HG02759 (cell line): ENCODE measurements around the gene RPS10.
"Not testable (repeated sequence)": the region's sequence is repeated elsewhere in the genome, so short reads cannot be mapped to it uniquely, and the experiment has no call there.

Experiments
- ATAC-seq: cut with Tn5 transposase; IDR thresholded peaks from one replicate; pipeline ENCODE4 v1.9.1; 2021; ENCODE audit warnings: mild to moderate bottlenecking, moderate library complexity; ENCODE audit not compliant: unreplicated experiment

The RPS10 gene

DNA sequence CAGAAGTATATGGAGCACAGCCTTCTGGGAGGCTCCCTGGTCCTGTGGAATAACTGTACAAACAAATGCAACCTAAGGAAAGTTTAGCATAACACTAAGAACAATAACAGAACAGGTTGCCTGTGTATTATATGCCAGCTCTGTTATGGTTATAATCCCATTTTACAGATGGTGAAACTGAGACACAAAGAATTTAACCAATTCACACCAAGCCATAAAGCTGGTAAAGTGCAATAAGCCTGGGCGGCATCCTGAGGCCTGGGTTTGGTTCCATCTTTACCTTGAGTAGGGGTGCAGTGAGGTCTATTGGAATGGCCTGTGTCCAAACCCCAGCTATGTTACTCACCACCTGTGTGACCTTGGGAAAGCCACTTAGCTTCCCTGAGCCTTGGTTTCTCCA, 25.3 kb upstream of the RPS10 start:
- ATAC-seq, result no peak

- ATAC-seq, result no peak
Observed at GRCh38 chr6:34447910-34448309, 22.0 kb upstream of the RPS10 start.

GRCh38 chr6:34447386-34447785, 21.5 kb upstream of the RPS10 start:
- no peak for ATAC-seq

GRCh38 chr6:34445313-34445860, 19.5 kb upstream of the RPS10 start:
- ATAC-seq, result no peak

- no peak for ATAC-seq
Observed at GRCh38 chr6:34441526-34441925, 15.7 kb upstream of the RPS10 start.

- ATAC-seq, result no peak
Observed at GRCh38 chr6:34439442-34439841, 13.6 kb upstream of the RPS10 start.

- ATAC-seq, result no peak
Observed at GRCh38 chr6:34438705-34439104, 12.8 kb upstream of the RPS10 start.

GRCh38 chr6:34437644-34437970, 11.7 kb upstream of the RPS10 start:
- ATAC-seq, result no peak

DNA sequence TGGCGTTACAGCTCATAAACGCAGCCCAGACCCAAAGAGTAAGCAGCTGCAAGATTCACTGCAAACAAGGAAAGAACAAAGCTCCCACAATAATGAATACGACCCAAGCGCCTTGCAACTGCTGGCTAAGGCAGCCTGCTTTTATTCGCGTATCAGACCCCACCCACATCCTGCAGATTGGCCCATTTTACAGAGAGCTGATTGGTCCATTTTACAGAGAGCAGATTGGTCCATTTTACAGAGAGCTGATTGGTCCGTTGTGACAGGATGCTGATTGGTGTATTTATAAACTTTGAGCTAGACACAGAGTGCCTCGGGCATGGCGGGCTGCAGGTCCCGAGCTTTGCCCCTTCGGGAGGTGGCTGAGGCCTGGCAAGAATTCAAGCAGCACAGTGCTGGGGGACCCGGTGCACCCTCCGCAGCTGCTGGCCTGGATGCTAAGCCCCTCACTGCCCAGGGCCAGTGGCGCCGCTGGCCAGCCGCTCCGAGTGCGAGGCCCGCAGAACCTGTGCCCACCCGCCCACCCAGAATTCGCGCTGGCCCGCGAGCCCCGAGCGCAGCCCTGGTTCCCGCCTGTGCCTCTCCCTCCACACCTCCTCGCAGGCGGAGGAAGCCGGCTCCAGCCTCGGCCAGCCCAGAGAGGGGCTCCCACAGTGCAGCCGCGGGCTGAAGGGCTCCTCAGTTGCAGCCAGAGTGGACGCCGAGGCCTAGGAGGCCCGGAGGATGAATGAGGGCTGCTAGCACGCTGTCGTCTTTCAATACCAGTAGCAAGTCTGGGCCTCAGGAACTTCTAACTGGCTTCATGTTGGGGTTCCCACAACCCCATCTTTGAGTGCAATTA, 11.2 kb upstream of the RPS10 start:
- no peak for ATAC-seq

GRCh38 chr6:34435916-34436315, 10.0 kb upstream of the RPS10 start:
- no peak for ATAC-seq

- no peak for ATAC-seq
Observed at GRCh38 chr6:34425132-34425497, 754 bp downstream of the RPS10 start.

GRCh38 chr6:34424200-34425131, 1.4 kb downstream of the RPS10 start:
- no peak for ATAC-seq

DNA sequence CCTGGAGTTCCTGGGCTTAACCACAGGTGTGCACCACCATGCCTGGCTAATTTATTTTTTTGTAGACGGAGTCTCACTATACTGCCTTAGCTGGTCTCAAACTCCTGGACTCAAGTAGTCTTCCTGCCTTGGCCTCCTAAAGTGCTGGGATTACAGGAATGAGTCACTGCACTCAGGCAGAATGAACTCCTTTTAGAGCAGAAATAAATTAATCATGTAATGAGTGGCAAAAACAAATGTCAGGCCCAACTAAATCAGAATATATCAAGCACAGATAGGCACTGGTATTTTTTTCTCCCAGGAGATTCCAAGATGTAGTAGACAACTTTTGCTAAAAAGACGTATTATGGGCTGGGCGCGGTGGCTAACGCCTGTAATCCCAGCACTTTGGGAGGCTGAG, 2.6 kb downstream of the RPS10 start:
- ATAC-seq, result no peak

DNA sequence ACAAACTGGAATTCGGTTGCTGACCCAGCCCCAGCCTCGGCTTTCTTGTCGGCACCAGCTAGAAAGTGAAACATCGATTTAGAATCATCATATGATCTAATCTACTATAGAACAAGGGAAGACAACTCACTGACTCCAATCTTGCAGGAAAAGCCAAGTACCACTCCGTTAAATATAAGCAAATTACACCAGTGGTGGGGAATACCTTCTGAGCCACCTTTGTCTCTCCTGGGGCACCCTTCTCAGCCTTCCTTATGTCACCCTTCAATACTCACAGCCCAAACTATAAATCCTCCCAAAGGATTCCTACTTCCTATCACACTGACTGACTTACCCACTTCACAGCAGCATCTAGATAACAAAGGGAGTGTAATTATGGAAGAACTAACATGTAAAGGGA, 7.5 kb downstream of the RPS10 start:
- no peak for ATAC-seq

GRCh38 chr6:34416877-34417371, 8.9 kb downstream of the RPS10 start:
- no peak for ATAC-seq

DNA sequence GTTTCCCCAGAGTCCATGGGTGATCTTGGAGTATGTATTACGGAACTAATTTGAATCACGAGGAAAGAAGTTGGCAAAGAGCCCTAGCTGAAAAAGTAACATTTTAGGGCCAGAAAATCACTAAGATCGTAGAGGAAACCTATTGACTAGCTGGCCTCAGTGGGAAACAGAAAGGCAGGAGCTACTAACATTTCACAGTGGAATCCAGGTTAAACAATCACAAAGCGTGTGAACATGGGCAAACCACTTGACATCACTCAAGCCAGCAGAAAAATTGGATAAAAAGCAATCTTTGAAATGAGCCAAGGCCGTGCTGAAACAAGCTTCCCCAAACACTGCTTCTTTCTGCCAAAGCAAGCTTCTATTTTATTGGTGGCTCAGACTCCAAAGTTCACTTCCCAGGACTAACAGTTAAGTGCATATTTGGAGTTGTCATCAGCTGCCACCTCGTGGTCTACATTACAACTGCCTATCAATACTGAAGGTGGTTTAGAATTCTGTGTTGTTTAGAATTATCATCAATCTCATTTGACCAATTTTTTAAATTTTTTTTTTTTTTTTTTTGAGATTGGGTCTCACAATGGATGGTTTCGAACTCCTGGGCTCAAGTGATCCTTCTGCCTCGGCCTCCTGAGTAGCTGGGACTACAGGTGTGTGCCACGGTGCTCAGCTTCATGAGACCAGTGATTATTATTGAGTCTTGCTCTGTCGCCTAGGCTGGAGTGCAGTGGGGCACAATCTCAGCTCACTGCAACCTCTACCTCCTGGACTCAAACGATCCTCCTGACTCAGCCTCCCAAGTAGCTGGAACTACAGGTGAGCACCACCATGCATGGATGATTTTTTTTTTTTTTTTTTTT, 10.6 kb downstream of the RPS10 start:
- ATAC-seq, result no peak

DNA sequence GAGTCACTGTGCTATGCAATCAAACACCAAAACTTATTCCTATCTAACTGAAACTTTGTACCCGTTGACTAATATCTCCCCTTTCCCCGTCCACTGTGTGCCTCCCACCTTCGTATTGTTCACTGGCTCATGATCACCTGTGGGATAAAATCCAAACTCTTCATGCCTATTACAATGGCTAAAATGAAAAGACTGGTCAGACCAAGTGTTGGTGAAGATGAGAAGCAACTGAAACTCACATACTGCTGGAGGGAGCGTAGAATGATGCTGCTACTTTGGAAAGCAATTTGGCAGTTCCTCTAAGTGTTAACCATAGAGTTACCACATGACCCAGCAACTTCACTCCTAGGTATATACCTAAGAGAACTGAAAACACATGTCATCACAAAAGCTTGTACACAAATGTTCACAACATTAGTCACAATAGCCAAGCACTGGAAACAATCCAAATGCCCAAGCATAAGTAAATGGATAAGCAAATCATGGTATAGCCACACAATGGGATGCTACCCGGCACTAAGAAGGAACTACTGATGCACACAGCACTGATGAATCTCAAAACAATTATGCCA, 13.1 kb downstream of the RPS10 start:
- no peak for ATAC-seq

DNA sequence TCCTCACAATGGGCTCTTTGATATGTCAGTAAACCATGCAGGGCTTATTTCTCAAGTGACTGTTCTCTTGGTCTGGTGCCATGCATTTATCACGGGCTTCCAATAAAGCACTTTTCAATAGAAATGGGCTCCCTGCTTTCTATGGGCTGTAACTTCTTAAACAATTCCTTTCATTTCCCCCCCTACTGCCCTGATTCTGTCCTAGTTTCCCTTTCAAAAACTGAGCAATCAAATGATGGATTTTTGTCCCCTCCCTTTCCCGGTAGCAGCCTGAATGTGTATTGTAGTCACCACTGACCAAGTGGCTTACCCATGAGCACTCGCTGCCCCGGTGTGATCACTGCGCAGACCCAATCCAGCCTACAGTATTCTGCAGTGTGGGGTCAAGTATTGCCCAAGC, 13.9 kb downstream of the RPS10 start:
- ATAC-seq, result no peak

DNA sequence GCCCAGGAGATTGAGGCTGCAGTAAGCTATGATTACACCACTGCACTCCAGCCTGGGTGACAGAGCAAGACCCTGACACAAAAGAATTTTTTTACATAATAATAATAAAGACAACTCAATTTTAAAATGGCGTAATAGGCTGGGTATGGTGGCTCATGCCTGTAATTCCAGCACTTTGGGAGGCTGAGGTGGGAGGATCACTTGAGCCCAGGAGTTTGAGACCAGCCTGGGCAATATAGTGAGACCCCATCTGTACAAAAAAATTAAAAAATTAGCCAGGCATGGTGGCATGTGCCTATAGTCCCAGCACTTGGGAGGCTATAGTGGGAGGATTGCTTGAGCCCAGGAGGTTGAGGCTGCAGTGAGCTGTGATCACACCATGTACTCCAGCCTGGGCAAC, 18.0 kb downstream of the RPS10 start:
- not testable (repeated sequence) for ATAC-seq

DNA sequence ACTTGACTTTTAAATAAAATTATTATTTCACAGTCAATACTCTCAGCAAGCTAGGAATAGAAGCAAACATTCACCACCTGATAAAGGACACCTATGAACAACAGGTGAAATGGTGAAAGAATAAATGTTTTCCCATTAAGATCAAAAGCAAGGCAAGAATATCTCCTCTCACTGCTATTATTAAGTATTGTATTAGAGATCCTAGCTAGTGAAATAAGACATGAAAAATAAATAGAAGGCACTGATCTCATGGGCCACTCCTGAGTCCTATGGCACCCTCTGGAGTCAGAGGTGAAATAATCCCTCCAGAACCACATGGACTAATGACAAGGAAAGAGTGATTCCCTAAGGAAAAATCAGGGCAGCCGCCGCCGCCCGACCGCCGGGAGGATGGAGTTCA, 29.4 kb downstream of the RPS10 start:
- no peak for ATAC-seq

DNA sequence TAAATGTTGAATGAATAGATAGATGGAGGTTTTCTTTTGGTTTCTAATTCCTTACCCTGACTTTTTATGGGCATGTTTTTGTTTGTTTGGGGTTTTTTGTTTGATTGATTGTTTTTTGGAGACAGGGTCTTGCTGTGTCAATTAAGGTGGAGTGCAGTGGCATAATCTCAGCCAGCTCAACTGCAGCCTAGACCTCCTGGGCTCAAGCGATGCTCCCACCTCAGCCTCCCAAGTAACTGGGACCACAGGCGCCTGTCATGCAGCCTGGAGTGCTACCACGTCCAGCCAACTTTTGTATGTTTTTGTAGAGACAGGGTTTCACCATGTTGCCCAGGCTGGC, 31.9 kb downstream of the RPS10 start:
- no peak for ATAC-seq
